HepG2 (cell line): ENCODE data around the gene PDLIM5. TPM values are rescaled to one million over a fixed set of nuclear protein-coding genes. Genes with fewer than 3 reads are reported as not detected.

Experiments used
- ATAC-seq: fragments of 200-7000 bp; cut with Tn5 transposase; 3 replicates; pipeline ENCODE4 v1.9.1; 2020; ENCODE audit warnings: mild to moderate bottlenecking, moderate library complexity
- BruUV-seq: library from RNA; stranded (reverse); fragments of 400-500 nt; replicated peaks from 2 replicates; lab custom pipeline; 2021; lab: Mats Ljungman, UMichigan
- CTCF ChIA-PET: fragments of 300-600 bp; formaldehyde crosslinking; extraction: SDS; loops from one replicate; lab custom pipeline; 2021; ENCODE audit warnings: low total read pairs, inconsistent platforms, low intra/inter-chr PET ratio; lab: Yijun Ruan, JAX
- POLR2A ChIA-PET: fragments of 350-600 bp; sonication (Branson Sonifier 250); formaldehyde crosslinking; loops from one replicate; lab custom pipeline; 2020; ENCODE audit warnings: antibody characterized with exemption, inconsistent platforms; lab: Yijun Ruan, JAX
- DNase-seq: peaks from one replicate; pipeline ENCODE4 v3.0.0-alpha.2; 2015; ENCODE audit warnings: low spot score
- FAIRE-seq: peaks from 3 replicates; lab custom pipeline; 2011; peaks lifted over from hg19 to GRCh38; lab: Jason Lieb, UNC
- H2AFZ ChIP-seq: one replicate; pipeline ENCODE4 v1.6.1; 2011; ENCODE audit warnings: low read length, inconsistent platforms
- H3K27ac ChIP-seq: fragments of 300-600 bp; 3 replicates; pipeline ENCODE4 v1.8.0; 2011; ENCODE audit warnings: mixed run types, mild to moderate bottlenecking, mixed read lengths, low read length, inconsistent platforms; ENCODE audit not compliant: insufficient read depth; ENCODE audit errors: extremely low read length
- H3K27me3 ChIP-seq, 2 experiments: fragments of 200-600 bp in 1 of 2; 2 replicates in 1 of 2; 3 replicates in 1 of 2; pipeline versions ENCODE4 v1.6.0 to v1.8.0; 2011; ENCODE audit warnings: low read length in 2 of 2, mild to moderate bottlenecking in 2 of 2, moderate library complexity in 2 of 2, inconsistent platforms in 1 of 2; ENCODE audit not compliant: insufficient read depth in 2 of 2, control insufficient read depth in 1 of 2
- H3K36me3 ChIP-seq, 2 experiments: fragments of 200-600 bp in 1 of 2; replicated peaks in 1 of 2; 2 replicates in 1 of 2; 3 replicates in 1 of 2; pipeline versions ENCODE4 v1.5.1 to v1.8.0; 2011; ENCODE audit warnings: low read length in 2 of 2, inconsistent platforms in 1 of 2; ENCODE audit not compliant: insufficient read depth in 2 of 2, control insufficient read depth in 1 of 2
- H3K4me1 ChIP-seq: 2 replicates; pipeline ENCODE4 v1.5.1; 2012; ENCODE audit warnings: low read length, inconsistent platforms; ENCODE audit not compliant: insufficient read depth
- H3K4me2 ChIP-seq: 2 replicates; pipeline ENCODE4 v1.6.0; 2011; ENCODE audit warnings: low read depth, low read length, inconsistent platforms
- H3K4me3 ChIP-seq, 3 experiments: fragments of 200-600 bp in 1 of 3; sonication (generic), shearing (Covaris generic) in 1 of 3; replicated peaks in 1 of 3; 2 replicates each; pipeline ENCODE4 v1.5.1; 2011 to 2016; ENCODE audit warnings: low read length in 3 of 3, inconsistent platforms in 2 of 3, low read depth in 2 of 3, mild to moderate bottlenecking in 2 of 3, control low read depth in 1 of 3, mixed read lengths in 1 of 3; ENCODE audit not compliant: insufficient read depth in 1 of 3
- H3K79me2 ChIP-seq: one replicate; pipeline ENCODE4 v1.6.1; 2011; ENCODE audit warnings: low read length, inconsistent platforms; ENCODE audit not compliant: insufficient read depth
- H3K9ac ChIP-seq: 2 replicates; pipeline ENCODE4 v1.6.0; 2011; ENCODE audit warnings: mild to moderate bottlenecking, low read depth, low read length, inconsistent platforms; ENCODE audit not compliant: insufficient read depth
- H3K9me3 ChIP-seq: 2 replicates; pipeline ENCODE4 v1.5.1; 2012; ENCODE audit warnings: mild to moderate bottlenecking, low read length
- H4K20me1 ChIP-seq: 2 replicates; pipeline ENCODE4 v1.6.0; 2011; ENCODE audit warnings: inconsistent platforms, mild to moderate bottlenecking, low read length, moderate library complexity; ENCODE audit not compliant: insufficient read depth
- ARNTL ChIP-seq: sonication (generic); formaldehyde crosslinking; IDR thresholded peaks from 2 replicates; pipeline ENCODE4 v1.4.0; 2020; ENCODE audit warnings: mild to moderate bottlenecking, missing genetic modification reagents
- CEBPZ ChIP-seq: IDR thresholded peaks from 2 replicates; pipeline ENCODE4 v1.6.1; 2012; ENCODE audit warnings: low read length, improper control_type of control experiment
- FOXC1 ChIP-seq: sonication (generic); formaldehyde crosslinking; IDR thresholded peaks from 2 replicates; pipeline ENCODE4 v1.8.0; 2022; ENCODE audit warnings: mild to moderate bottlenecking, missing genetic modification reagents, borderline replicate concordance
- NBN ChIP-seq: fragments of 450-650 bp; conservative IDR thresholded peaks from 2 replicates; pipeline ENCODE4 v1.6.1; 2017
- NKX3-1 ChIP-seq: sonication (generic); formaldehyde crosslinking; IDR thresholded peaks from 2 replicates; pipeline ENCODE4 v1.5.0; 2020; ENCODE audit warnings: missing genetic modification reagents
- RELA ChIP-seq: sonication (generic); formaldehyde crosslinking; IDR thresholded peaks from 2 replicates; pipeline ENCODE4 v1.4.0; 2020; ENCODE audit warnings: missing genetic modification reagents
- TARDBP ChIP-seq: sonication (generic); formaldehyde crosslinking; IDR thresholded peaks from 2 replicates; pipeline ENCODE4 v1.8.0; 2022; ENCODE audit warnings: mild to moderate bottlenecking, missing genetic modification reagents
- TBL1XR1 ChIP-seq: fragments of 150-350 bp; IDR thresholded peaks from 2 replicates; pipeline ENCODE4 v1.6.1; 2014; ENCODE audit warnings: borderline replicate concordance, low read length; ENCODE audit not compliant: partially characterized antibody
- XBP1 ChIP-seq: sonication (generic); formaldehyde crosslinking; IDR thresholded peaks from 2 replicates; pipeline ENCODE4 v1.5.0; 2020; ENCODE audit warnings: missing genetic modification reagents
- ZNF142 ChIP-seq: sonication (generic); formaldehyde crosslinking; IDR thresholded peaks from 2 replicates; pipeline ENCODE4 v1.4.0; 2020; ENCODE audit warnings: missing genetic modification reagents
- ZNF510 ChIP-seq: sonication (generic); formaldehyde crosslinking; IDR thresholded peaks from 2 replicates; pipeline ENCODE4 v1.4.0; 2020; ENCODE audit warnings: low read depth, mild to moderate bottlenecking, missing genetic modification reagents
- ZNF644 ChIP-seq: IDR thresholded peaks from 2 replicates; pipeline ENCODE4 v1.6.1; 2016; ENCODE audit warnings: low read depth
- ZNF777 ChIP-seq: sonication (generic); formaldehyde crosslinking; IDR thresholded peaks from 2 replicates; pipeline ENCODE4 v1.4.0; 2020; ENCODE audit warnings: missing genetic modification reagents
- WGBS: methylation state at CpG from one replicate; pipeline ENCODE4 v1.1.6; 2017; ENCODE audit warnings: low lambda C conversion rate; 5-methylcytosine and 5-hydroxymethylcytosine counted together
- in situ Hi-C: cut with HindIII; loops from 2 replicates; pipeline ENCODE4 v1.10.0; 2017; ENCODE audit warnings: low pct_unique_long_range_greater_than_20kb; ENCODE audit not compliant: extremely low pct_ligation_motif_present
- intact Hi-C: fragments of 100-400 bp; cut with micrococcal nuclease; formaldehyde crosslinking; loops from one replicate; pipeline ENCODE4 v1.10.0; 2022; ENCODE audit not compliant: unreplicated experiment
- polyA plus RNA-seq, 8 experiments: library from polyadenylated mRNA; depleted of rRNA in 3 of 8; stranded (reverse) in 7 of 8; unstranded in 1 of 8; fragments of >200 nt; fragmentation: Illumina TruSeq in 4 of 8; extraction: Trizol in 4 of 8; gene quantifications; 2 replicates each; pipeline versions ENCODE4 v1.2.1 to v1.2.3, GENCODE V29; 2011 to 2016; ENCODE audit warnings: low read depth in 4 of 8, missing spikeins in 1 of 8, mixed read lengths in 1 of 8; ENCODE audit not compliant: insufficient read depth in 1 of 8
- total RNA-seq, 5 experiments: library from RNA; depleted of rRNA; stranded (reverse); fragments of >200 nt; fragmentation: Illumina TruSeq; extraction: Trizol; gene quantifications; 2 replicates each; pipeline ENCODE4 v1.2.3, GENCODE V29; 2016; ENCODE audit warnings: low read depth in 1 of 5
- TF ChIP-seq, protein P1 (sequence below): conservative IDR thresholded peaks from 2 replicates; pipeline ENCODE4 v1.6.1; 2018; ENCODE audit warnings: missing genetic modification reagents

Gene PDLIM5
- total and polyA plus RNA-seq, 2 of the 13 experiments (the other 11 are each of a cell fraction or from before 2014, with no cell fraction given), result 52.8 to 119 TPM

GRCh38 chr4:94649381-94650133 is 197.8 kb downstream of the PDLIM5 start (continued):
- TF ChIP-seq ZNF777 (CRISPR knock-in tag), result no peak
- TF ChIP-seq TARDBP (CRISPR knock-in tag), result no peak
- TF ChIP-seq TBL1XR1, result no peak
- TF ChIP-seq ZNF142, result no peak
- TF ChIP-seq ZNF644 (CRISPR knock-in tag), result no peak
- TF ChIP-seq ZNF510 (CRISPR knock-in tag), result no peak
- no peak for TF ChIP-seq NBN
- TF ChIP-seq, all 625 proteins: peak for 0

GRCh38 chr4:94650134-94650495 is 198.4 kb downstream of the PDLIM5 start:
- ChIA-PET CTCF (no interaction called here), POLR2A (no interaction called here)
- H3K4me2 ChIP-seq, result no peak overlapping the region
- H3K9me3 ChIP-seq, result no peaks in the 10 kb centered on the region
- no peaks in the 10 kb centered on the region for H3K79me2 ChIP-seq
- in situ Hi-C loops (no loop called here), intact Hi-C loops (no loop called here)
- H3K27me3 ChIP-seq, result no peaks in the 10 kb centered on the region
- ATAC-seq (no peak), DNase-seq (no peak), FAIRE-seq (no peak)
- no peaks in the 10 kb centered on the region for H3K4me1 ChIP-seq
- no peaks in the 10 kb centered on the region for H4K20me1 ChIP-seq
- no peak overlapping the region for H3K9ac ChIP-seq
- peaks cover 8 to 19% of the 10 kb centered on the region in 2 experiments for H3K36me3 ChIP-seq
- H3K27ac ChIP-seq, result no peak overlapping the region
- no peak overlapping the region for H3K4me3 ChIP-seq
- WGBS, result 94% methylated on average over 5 of the region's 5 CpGs
- H2AFZ ChIP-seq, result no peak overlapping the region
- no TSS peak for BruUV-seq
- TF ChIP-seq RELA, result no peak
- no peak for TF ChIP-seq FOXC1 (CRISPR knock-in tag)
- TF ChIP-seq NKX3-1 (CRISPR knock-in tag), result no peak
- TF ChIP-seq CEBPZ, result no peak
- TF ChIP-seq ARNTL, result no peak
- TF ChIP-seq XBP1 (CRISPR knock-in tag), result no peak
- TF ChIP-seq, protein P1, sequence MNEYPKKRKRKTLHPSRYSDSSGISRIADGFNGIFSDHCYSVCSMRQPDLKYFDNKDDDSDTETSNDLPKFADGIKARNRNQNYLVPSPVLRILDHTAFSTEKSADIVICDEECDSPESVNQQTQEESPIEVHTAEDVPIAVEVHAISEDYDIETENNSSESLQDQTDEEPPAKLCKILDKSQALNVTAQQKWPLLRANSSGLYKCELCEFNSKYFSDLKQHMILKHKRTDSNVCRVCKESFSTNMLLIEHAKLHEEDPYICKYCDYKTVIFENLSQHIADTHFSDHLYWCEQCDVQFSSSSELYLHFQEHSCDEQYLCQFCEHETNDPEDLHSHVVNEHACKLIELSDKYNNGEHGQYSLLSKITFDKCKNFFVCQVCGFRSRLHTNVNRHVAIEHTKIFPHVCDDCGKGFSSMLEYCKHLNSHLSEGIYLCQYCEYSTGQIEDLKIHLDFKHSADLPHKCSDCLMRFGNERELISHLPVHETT (CRISPR knock-in tag), result no peak
